DMS53 treated with DMSO at 0.1 percent for 48 hours (cell line): ENCODE data around the gene DDX49.
"Not testable (repeated sequence)": the region's sequence is repeated elsewhere in the genome, so short reads cannot be mapped to it uniquely, and the experiment has no call there.

ENCODE experiments used
- DNase-seq: peaks from one replicate; lab custom pipeline; 2025; ENCODE audit not compliant: unreplicated experiment; lab: John Stamatoyannopoulos, UW

DDX49 gene

GRCh38 chr19:18895824-18896341 is 23.6 kb upstream of the DDX49 start, which contains the start of gene CERS1:
TSS of gene CERS1 (minus strand) at chr19:18896158. CDS start at chr19:18896072, 86 bp downstream.
- DNase-seq = no peak

GRCh38 chr19:18896421-18896841 is 23.1 kb upstream of the DDX49 start:
- DNase-seq = no peak

- no peak for DNase-seq
Measured at GRCh38 chr19:18897094-18898029, 22.2 kb upstream of the DDX49 start.

- no peak for DNase-seq
Measured at GRCh38 chr19:18898081-18898606, 21.4 kb upstream of the DDX49 start.

GRCh38 chr19:18898607-18899408 is 20.7 kb upstream of the DDX49 start:
- no peak for DNase-seq

GRCh38 chr19:18899624-18900560 is 19.6 kb upstream of the DDX49 start:
- DNase-seq = no peak

GRCh38 chr19:18900700-18901481 is 18.6 kb upstream of the DDX49 start:
- no peak for DNase-seq

- DNase-seq = no peak
Measured at GRCh38 chr19:18901491-18901890, 18.0 kb upstream of the DDX49 start.

GRCh38 chr19:18902519-18902918 is 17.0 kb upstream of the DDX49 start:
- not testable (repeated sequence) for DNase-seq

- DNase-seq = no peak
Measured at GRCh38 chr19:18903156-18904037, 16.1 kb upstream of the DDX49 start.

- DNase-seq = no peak
Measured at GRCh38 chr19:18904334-18905057, 15.0 kb upstream of the DDX49 start.

GRCh38 chr19:18905058-18905456 is 14.5 kb upstream of the DDX49 start:
- DNase-seq = no peak

- DNase-seq = no peak
Measured at GRCh38 chr19:18905513-18906236, 13.8 kb upstream of the DDX49 start.

- no peak for DNase-seq
Measured at GRCh38 chr19:18906605-18907519, 12.7 kb upstream of the DDX49 start.

GRCh38 chr19:18908917-18909619 is 10.4 kb upstream of the DDX49 start:
- no peak for DNase-seq
